ENCODE measurements around the gene LILRA6.

- TF ChIP-seq CTCF (conservative IDR thresholded peaks at IDR 0.05; ENCODE audit: low read length) (no peak), EZH2phosphoT487 (IDR thresholded peaks at IDR 0.05; ENCODE audit: borderline replicate concordance, low read depth, low read length) (no peak)
Observed at GRCh38 chr19:54262470-54262869, 19.9 kb upstream of the LILRA6 start.
